Glutamatergic neuron (in vitro differentiated cells): ENCODE data around the gene SEMA3A. TPM values are rescaled to one million over a fixed set of nuclear protein-coding genes. Genes with fewer than 3 reads are reported as not detected.
"Not testable (repeated sequence)": the region's sequence is repeated elsewhere in the genome, so short reads cannot be mapped to it uniquely, and the experiment has no call there.

Experiments used
- DNase-seq: peaks from one replicate; pipeline ENCODE4 v3.0.0; 2022
- H3K27ac Mint-ChIP-seq: one replicate; pipeline ENCODE4 v1.8.0; 2020; ENCODE audit warnings: mild to moderate bottlenecking, mixed read lengths, inconsistent platforms; ENCODE audit not compliant: unreplicated experiment
- H3K27me3 Mint-ChIP-seq: one replicate; pipeline ENCODE4 v1.8.0; 2020; ENCODE audit warnings: mild to moderate bottlenecking, moderate library complexity, mixed read lengths, inconsistent platforms; ENCODE audit not compliant: unreplicated experiment
- H3K36me3 Mint-ChIP-seq: one replicate; pipeline ENCODE4 v1.8.0; 2020; ENCODE audit warnings: mild to moderate bottlenecking, mixed read lengths, inconsistent platforms; ENCODE audit not compliant: unreplicated experiment
- H3K4me1 Mint-ChIP-seq: one replicate; pipeline ENCODE4 v1.8.0; 2020; ENCODE audit warnings: mild to moderate bottlenecking, low read depth, mixed read lengths, inconsistent platforms; ENCODE audit not compliant: unreplicated experiment
- H3K4me3 Mint-ChIP-seq: one replicate; pipeline ENCODE4 v1.8.0; 2020; ENCODE audit warnings: mild to moderate bottlenecking, mixed read lengths, inconsistent platforms; ENCODE audit not compliant: unreplicated experiment
- H3K9me3 Mint-ChIP-seq: one replicate; pipeline ENCODE4 v1.8.0; 2020; ENCODE audit warnings: mild to moderate bottlenecking, moderate library complexity, mixed read lengths, inconsistent platforms; ENCODE audit not compliant: unreplicated experiment
- total RNA-seq: library from RNA; stranded (reverse); fragmentation: NEBNext Ultra II Directional; extraction: Animal tissue kit (Norgen Biotek cat#: 25700); gene quantifications from one replicate; pipeline ENCODE4 v1.2.1, GENCODE V29; 2021; ENCODE audit not compliant: unreplicated experiment
- TF ChIP-seq, protein P1 (sequence below): fragments of 200-600 bp; sonication (generic); IDR thresholded peaks from one replicate; pipeline ENCODE4 v1.5.0; 2021; ENCODE audit not compliant: partially characterized antibody, unreplicated experiment

Gene SEMA3A
- total RNA-seq, 1 donor from 2014 or later = 16.3 TPM

GRCh38 chr7:84073186-84073875 is 121.3 kb downstream of the SEMA3A start:
- Mint-ChIP-seq H3K27ac (peak overlapping the region; percentile 2), H3K27me3 (no peaks in the 10 kb centered on the region), H3K36me3 (no peaks in the 10 kb centered on the region), H3K4me1 (peaks cover 23% of the 10 kb centered on the region), H3K4me3 (no peak overlapping the region), H3K9me3 (no peaks in the 10 kb centered on the region)
- DNase-seq = no peak
- TF ChIP-seq, protein P1, sequence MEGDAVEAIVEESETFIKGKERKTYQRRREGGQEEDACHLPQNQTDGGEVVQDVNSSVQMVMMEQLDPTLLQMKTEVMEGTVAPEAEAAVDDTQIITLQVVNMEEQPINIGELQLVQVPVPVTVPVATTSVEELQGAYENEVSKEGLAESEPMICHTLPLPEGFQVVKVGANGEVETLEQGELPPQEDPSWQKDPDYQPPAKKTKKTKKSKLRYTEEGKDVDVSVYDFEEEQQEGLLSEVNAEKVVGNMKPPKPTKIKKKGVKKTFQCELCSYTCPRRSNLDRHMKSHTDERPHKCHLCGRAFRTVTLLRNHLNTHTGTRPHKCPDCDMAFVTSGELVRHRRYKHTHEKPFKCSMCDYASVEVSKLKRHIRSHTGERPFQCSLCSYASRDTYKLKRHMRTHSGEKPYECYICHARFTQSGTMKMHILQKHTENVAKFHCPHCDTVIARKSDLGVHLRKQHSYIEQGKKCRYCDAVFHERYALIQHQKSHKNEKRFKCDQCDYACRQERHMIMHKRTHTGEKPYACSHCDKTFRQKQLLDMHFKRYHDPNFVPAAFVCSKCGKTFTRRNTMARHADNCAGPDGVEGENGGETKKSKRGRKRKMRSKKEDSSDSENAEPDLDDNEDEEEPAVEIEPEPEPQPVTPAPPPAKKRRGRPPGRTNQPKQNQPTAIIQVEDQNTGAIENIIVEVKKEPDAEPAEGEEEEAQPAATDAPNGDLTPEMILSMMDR = no peak

DNA sequence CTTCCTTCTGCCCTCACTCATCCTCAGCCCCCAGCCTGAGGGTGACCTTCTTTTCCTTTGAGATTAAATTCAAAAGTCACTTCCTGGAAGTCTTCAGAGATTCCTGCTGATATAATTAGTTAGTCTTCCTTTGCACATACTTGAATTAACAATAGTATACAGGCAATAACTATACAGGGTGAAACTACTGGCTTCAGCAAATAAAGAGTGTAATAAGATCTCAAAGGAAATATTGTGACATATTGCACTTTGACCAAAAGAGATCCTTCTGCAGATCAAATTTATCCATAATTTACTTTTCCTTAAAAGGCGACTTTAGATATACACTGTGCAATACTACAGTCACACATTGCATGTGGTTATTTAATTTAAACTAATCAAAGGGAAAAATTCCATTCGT is 123.8 kb downstream of the SEMA3A start:
- no peaks in the 10 kb centered on the region for H3K27me3 Mint-ChIP-seq
- no peak for DNase-seq
- TF ChIP-seq, protein P1 = no peak
- no peaks in the 10 kb centered on the region for H3K36me3 Mint-ChIP-seq
- no peaks in the 10 kb centered on the region for H3K9me3 Mint-ChIP-seq
- H3K4me3 Mint-ChIP-seq = no peak overlapping the region
- H3K4me1 Mint-ChIP-seq = peaks cover 17% of the 10 kb centered on the region
- H3K27ac Mint-ChIP-seq = no peak overlapping the region

- Mint-ChIP-seq H3K9me3 (no peaks in the 10 kb centered on the region), H3K36me3 (no peaks in the 10 kb centered on the region), H3K4me1 (peaks cover 17% of the 10 kb centered on the region), H3K4me3 (no peak overlapping the region), H3K27me3 (no peaks in the 10 kb centered on the region), H3K27ac (no peak overlapping the region)
- DNase-seq = no peak
- TF ChIP-seq, protein P1 = no peak
Observed at GRCh38 chr7:84069999-84070500, 124.5 kb downstream of the SEMA3A start.

- H3K27ac Mint-ChIP-seq = no peak overlapping the region
- no peaks in the 10 kb centered on the region for H3K27me3 Mint-ChIP-seq
- no peak for DNase-seq
- TF ChIP-seq, protein P1 = no peak
- H3K4me1 Mint-ChIP-seq = peaks cover 17% of the 10 kb centered on the region
- no peaks in the 10 kb centered on the region for H3K36me3 Mint-ChIP-seq
- no peak overlapping the region for H3K4me3 Mint-ChIP-seq
- no peaks in the 10 kb centered on the region for H3K9me3 Mint-ChIP-seq
Observed at GRCh38 chr7:84069033-84069432, 125.6 kb downstream of the SEMA3A start.

DNA sequence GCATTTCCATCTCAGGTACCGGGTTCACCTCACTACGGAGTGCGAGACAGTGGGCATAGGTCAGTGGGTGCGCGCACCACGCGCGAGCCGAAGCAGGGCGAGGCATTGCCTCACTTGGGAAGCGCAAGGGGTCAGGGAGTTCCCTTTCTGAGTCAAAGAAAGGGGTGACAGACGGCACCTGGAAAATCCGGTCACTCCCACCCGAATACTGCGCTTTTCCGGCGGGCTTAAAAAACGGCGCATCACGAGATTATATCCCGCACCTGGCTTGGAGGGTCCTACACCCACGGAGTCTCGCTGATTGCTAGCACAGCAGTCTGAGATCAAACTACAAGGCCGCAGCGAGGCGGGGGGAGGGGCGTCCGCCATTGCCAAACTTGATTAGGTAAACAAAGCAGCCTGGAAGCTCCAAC is 132.1 kb downstream of the SEMA3A start:
- DNase-seq, H3K36me3 Mint-ChIP-seq, H3K4me3 Mint-ChIP-seq, H3K4me1 Mint-ChIP-seq, H3K27me3 Mint-ChIP-seq, H3K9me3 Mint-ChIP-seq, H3K27ac Mint-ChIP-seq: not testable (repeated sequence)
